Measurements from ENCODE around the gene LECT2. TPM values are rescaled to one million over a fixed set of nuclear protein-coding genes. Genes with fewer than 3 reads are reported as not detected.

Gene LECT2
- total RNA-seq, 1 donor from 2014 or later: not detected

- TF ChIP-seq CTCF (conservative IDR thresholded peaks at IDR 0.05; ENCODE audit: low read depth, low read length): no peak
- no peak overlapping the region for H3K4me3 ChIP-seq (ENCODE audit: low read depth, low read length)
- no peak for DNase-seq (ENCODE audit: low read depth)
Measured at GRCh38 chr5:135921388-135921787, 33.4 kb downstream of the LECT2 start.

- TF ChIP-seq CTCF (conservative IDR thresholded peaks at IDR 0.05; ENCODE audit: low read depth, low read length): no peak
- no peak for DNase-seq (ENCODE audit: low read depth)
- H3K4me3 ChIP-seq (ENCODE audit: low read depth, low read length): no peak overlapping the region
Measured at GRCh38 chr5:135920199-135920598, 34.6 kb downstream of the LECT2 start.

- no peak for TF ChIP-seq CTCF (conservative IDR thresholded peaks at IDR 0.05; ENCODE audit: low read depth, low read length)
- DNase-seq (ENCODE audit: low read depth): no peak
- no peak overlapping the region for H3K4me3 ChIP-seq (ENCODE audit: low read depth, low read length)
Measured at GRCh38 chr5:135916638-135917263, 38.0 kb downstream of the LECT2 start.

GRCh38 chr5:135915466-135916001, 39.2 kb downstream of the LECT2 start:
- H3K4me3 ChIP-seq (ENCODE audit: low read depth, low read length): no peak overlapping the region
- TF ChIP-seq CTCF (conservative IDR thresholded peaks at IDR 0.05; ENCODE audit: low read depth, low read length): no peak
- no peak for DNase-seq (ENCODE audit: low read depth)

- no peak overlapping the region for H3K4me3 ChIP-seq (ENCODE audit: low read depth, low read length)
- DNase-seq (ENCODE audit: low read depth): no peak
- no peak for TF ChIP-seq CTCF (conservative IDR thresholded peaks at IDR 0.05; ENCODE audit: low read depth, low read length)
Measured at GRCh38 chr5:135913713-135914626, 40.8 kb downstream of the LECT2 start.

- no peak for TF ChIP-seq CTCF (conservative IDR thresholded peaks at IDR 0.05; ENCODE audit: low read depth, low read length)
Measured at GRCh38 chr5:135905144-135905543, 49.6 kb downstream of the LECT2 start.

More at GRCh38 chr5:135905144-135905543, 49.6 kb downstream of the LECT2 start:
- H3K4me3 ChIP-seq (ENCODE audit: low read depth, low read length): no peak overlapping the region
- DNase-seq (ENCODE audit: low read depth): no peak

All from epithelial cell of proximal tubule (primary cell).